Keratinocyte (primary cell): ENCODE results near the gene SMARCC1.

Source experiments
- CTCF ChIP-seq, 3 experiments: IDR thresholded peaks in 1 of 3; conservative IDR thresholded peaks in 1 of 3; optimal IDR thresholded peaks in 1 of 3; 2 replicates in 2 of 3; 3 replicates in 1 of 3; pipeline versions ENCODE3 to v1.5.1; 2011; ENCODE audit warnings: low read length in 3 of 3, mild to moderate bottlenecking in 3 of 3, moderate library complexity in 2 of 3, control low read depth in 1 of 3, inconsistent platforms in 1 of 3; ENCODE audit not compliant: insufficient read depth in 2 of 3; ENCODE audit errors: extremely low read depth in 1 of 3
- EZH2 ChIP-seq: IDR thresholded peaks from one replicate; pipeline ENCODE4 v1.6.1; 2012; ENCODE audit warnings: inconsistent platforms, mild to moderate bottlenecking, low read length, moderate library complexity

DNA sequence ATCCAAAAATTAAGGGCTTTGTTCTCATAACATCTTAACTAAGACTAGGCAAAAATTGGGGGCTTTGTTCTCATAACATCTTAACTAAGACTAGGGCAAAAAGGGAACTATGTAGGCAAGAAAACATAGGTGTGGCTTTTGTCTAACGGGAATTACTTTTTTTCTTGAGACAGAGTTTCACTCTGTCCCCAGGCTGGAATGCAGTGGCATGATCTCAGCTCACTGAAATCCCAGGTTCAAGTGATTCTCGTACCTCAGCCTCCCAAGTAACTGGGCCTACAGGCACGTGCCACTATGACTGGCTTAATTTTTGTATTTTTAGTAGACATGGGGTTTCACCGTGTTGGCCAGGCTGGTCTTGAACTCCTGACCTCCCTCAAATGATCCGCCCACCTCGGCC, 153.3 kb downstream of the SMARCC1 start:
- TF ChIP-seq CTCF (optimal IDR thresholded peaks at IDR 0.05 in 1 of 3, IDR thresholded peaks at IDR 0.05 in 1 of 3, conservative IDR thresholded peaks at IDR 0.05 in 1 of 3; ENCODE audit: extremely low read depth in 1 of 3, insufficient read depth in 2 of 3, low read length in 3 of 3): no peak
- no peak for TF ChIP-seq EZH2
